IMR-90 (cell line): ENCODE measurements around the gene IQSEC3. TPM values are rescaled to one million over a fixed set of nuclear protein-coding genes. Genes with fewer than 3 reads are reported as not detected.
A peak's percentile ranks its signal among the peaks of the same experiment; 100 is the strongest.
"Not testable (repeated sequence)": the region's sequence is repeated elsewhere in the genome, so short reads cannot be mapped to it uniquely, and the experiment has no call there.

Experiments used
- ATAC-seq: fragments of 200-7000 bp; cut with Tn5 transposase; 2 replicates; pipeline ENCODE4 v1.9.1; 2020; ENCODE audit warnings: low read depth, mild to moderate bottlenecking, moderate library complexity
- BruUV-seq: library from RNA; stranded (reverse); fragments of 400-500 nt; replicated peaks from 2 replicates; lab custom pipeline; 2021; lab: Mats Ljungman, UMichigan
- CTCF ChIA-PET: fragments of 300-600 bp; formaldehyde crosslinking; extraction: SDS; loops from one replicate; lab custom pipeline; 2021; ENCODE audit warnings: antibody characterized with exemption; lab: Yijun Ruan, JAX
- POLR2A ChIA-PET: fragments of 300-600 bp; sonication (Branson Sonifier 250); formaldehyde crosslinking; loops from one replicate; lab custom pipeline; 2022; ENCODE audit warnings: antibody characterized with exemption; ENCODE audit not compliant: unreplicated experiment; lab: Charles Lee
- DNase-seq: peaks from one replicate; pipeline ENCODE4 v3.0.0; 2013
- H2AFZ ChIP-seq: replicated peaks from 2 replicates; pipeline ENCODE3; 2013; ENCODE audit warnings: low read length, mild to moderate bottlenecking; ENCODE audit not compliant: poor library complexity
- H2AK5ac ChIP-seq: 2 replicates; pipeline ENCODE4 v1.6.1; 2013; ENCODE audit warnings: low read depth, low read length, inconsistent platforms
- H2AK9ac ChIP-seq: replicated peaks from 2 replicates; pipeline ENCODE3; 2013; ENCODE audit warnings: mild to moderate bottlenecking, low read depth, low read length, moderate library complexity; ENCODE audit not compliant: poor library complexity
- H2BK120ac ChIP-seq: 2 replicates; pipeline ENCODE4 v1.6.1; 2013; ENCODE audit warnings: low read depth, low read length, inconsistent platforms
- H2BK15ac ChIP-seq: 3 replicates; pipeline ENCODE4 v1.6.1; 2013; ENCODE audit warnings: low read depth, low read length, inconsistent platforms
- H2BK20ac ChIP-seq: 2 replicates; pipeline ENCODE4 v1.6.1; 2013; ENCODE audit warnings: low read depth, mild to moderate bottlenecking, inconsistent platforms, low read length, moderate library complexity
- H2BK5ac ChIP-seq: 2 replicates; pipeline ENCODE4 v1.6.1; 2013; ENCODE audit warnings: mild to moderate bottlenecking, low read depth, low read length, inconsistent platforms; ENCODE audit not compliant: poor library complexity, severe bottlenecking
- H3K14ac ChIP-seq: replicated peaks from 2 replicates; pipeline ENCODE4 v1.6.1; 2013; ENCODE audit warnings: low read depth, low read length, inconsistent platforms
- H3K18ac ChIP-seq: 2 replicates; pipeline ENCODE4 v1.6.1; 2013; ENCODE audit warnings: low read depth, low read length, control low read depth
- H3K23ac ChIP-seq: 2 replicates; pipeline ENCODE4 v1.6.1; 2013; ENCODE audit warnings: low read depth, low read length, inconsistent platforms
- H3K27ac ChIP-seq: 2 replicates; pipeline ENCODE4 v1.5.1; 2013; ENCODE audit warnings: mild to moderate bottlenecking, control low read depth, low read length; ENCODE audit not compliant: insufficient read depth
- H3K27me3 ChIP-seq: 2 replicates; pipeline ENCODE4 v1.6.1; 2013; ENCODE audit warnings: low read length; ENCODE audit not compliant: control insufficient read depth, insufficient read depth
- H3K36me3 ChIP-seq: 2 replicates; pipeline ENCODE4 v1.6.1; 2013; ENCODE audit warnings: low read length, mixed read lengths; ENCODE audit not compliant: control insufficient read depth, insufficient read depth
- H3K4ac ChIP-seq: 2 replicates; pipeline ENCODE4 v1.6.1; 2013; ENCODE audit warnings: low read depth, low read length, inconsistent platforms
- H3K4me1 ChIP-seq: 2 replicates; pipeline ENCODE4 v1.6.1; 2013; ENCODE audit warnings: low read length, mixed read lengths; ENCODE audit not compliant: control insufficient read depth, insufficient read depth
- H3K4me2 ChIP-seq: 2 replicates; pipeline ENCODE4 v1.6.1; 2013; ENCODE audit warnings: low read depth, mild to moderate bottlenecking, control low read depth, low read length, moderate library complexity
- H3K4me3 ChIP-seq: 2 replicates; pipeline ENCODE4 v1.5.1; 2013; ENCODE audit warnings: low read depth, mild to moderate bottlenecking, control low read depth, low read length, moderate library complexity; ENCODE audit not compliant: insufficient read depth
- H3K56ac ChIP-seq: 2 replicates; pipeline ENCODE4 v1.6.1; 2013; ENCODE audit warnings: low read length, inconsistent platforms; ENCODE audit not compliant: insufficient read depth; ENCODE audit errors: extremely low read depth
- H3K79me1 ChIP-seq, 2 experiments: 2 replicates each; pipeline ENCODE4 v1.6.1; 2013; ENCODE audit warnings: low read length in 2 of 2, inconsistent platforms in 1 of 2, low read depth in 1 of 2
- H3K9ac ChIP-seq: 2 replicates; pipeline ENCODE4 v1.6.1; 2013; ENCODE audit warnings: low read depth, low read length, control low read depth
- H3K9me1 ChIP-seq: 2 replicates; pipeline ENCODE4 v1.6.1; 2013; ENCODE audit warnings: low read length, inconsistent platforms; ENCODE audit not compliant: insufficient read depth
- H3K9me3 ChIP-seq: 2 replicates; pipeline ENCODE4 v1.6.1; 2013; ENCODE audit warnings: low read length; ENCODE audit not compliant: control insufficient read depth, insufficient read depth
- H4K20me1 ChIP-seq: 2 replicates; pipeline ENCODE4 v1.6.1; 2013; ENCODE audit warnings: low read length, inconsistent platforms; ENCODE audit not compliant: insufficient read depth
- H4K5ac ChIP-seq: 2 replicates; pipeline ENCODE4 v1.6.1; 2013; ENCODE audit warnings: mild to moderate bottlenecking, low read depth, low read length, control low read depth
- H4K8ac ChIP-seq, 2 experiments: 2 replicates each; pipeline ENCODE4 v1.6.1; 2013; ENCODE audit warnings: low read depth in 2 of 2, low read length in 2 of 2, control low read depth in 1 of 2, inconsistent platforms in 1 of 2
- H4K91ac ChIP-seq: 2 replicates; pipeline ENCODE4 v1.6.1; 2013; ENCODE audit warnings: low read depth, low read length, inconsistent platforms; ENCODE audit not compliant: insufficient read depth
- WGBS, 2 experiments: methylation state at CpG; one replicate each; pipeline versions ENCODE4 v1.1.5 to v1.1.7; 2013; ENCODE audit warnings: missing lambda C conversion rate in 2 of 2; ENCODE audit not compliant: insufficient read length in 1 of 2; ENCODE audit errors: extremely low coverage in 2 of 2; 5-methylcytosine and 5-hydroxymethylcytosine counted together
- dilution Hi-C: fragments of 300-500 bp; cut with HindIII; formaldehyde crosslinking; loops from one replicate; pipeline ENCODE4 v1.14.3; 2018; ENCODE audit warnings: low sequenced_read_pairs; ENCODE audit not compliant: unreplicated experiment
- in situ Hi-C: fragments of 300-500 bp; cut with MboI; formaldehyde crosslinking; loops from 3 replicates; pipeline ENCODE4 v1.14.3; 2019; ENCODE audit warnings: low sequenced_read_pairs, inconsistent platforms, mixed read lengths
- intact Hi-C: fragments of 100-400 bp; cut with micrococcal nuclease; formaldehyde crosslinking; loops from 2 replicates; pipeline ENCODE4 v1.10.0; 2022
- polyA plus RNA-seq, 3 experiments: library from polyadenylated mRNA; depleted of rRNA; stranded (reverse); fragments of >200 nt; gene quantifications; 2 replicates each; pipeline ENCODE4 v1.2.3, GENCODE V29; 2012; ENCODE audit warnings: low replicate concordance in 1 of 3
- total RNA-seq: library from RNA; depleted of rRNA; stranded (reverse); fragments of >200 nt; gene quantifications from 2 replicates; pipeline ENCODE4 v1.2.3, GENCODE V29; 2012

The IQSEC3 gene
- total and polyA plus RNA-seq, 2 of the 4 experiments (the other 2 are of a cell fraction) = 0.10 TPM; not detected in 1

- H4K20me1 ChIP-seq, H2BK5ac ChIP-seq, ATAC-seq, H3K36me3 ChIP-seq, H4K8ac ChIP-seq, H3K18ac ChIP-seq, H3K4ac ChIP-seq, H3K14ac ChIP-seq, H4K5ac ChIP-seq, H3K9me3 ChIP-seq, DNase-seq, H3K4me2 ChIP-seq, H3K79me1 ChIP-seq, H3K4me3 ChIP-seq, H3K4me1 ChIP-seq, H3K56ac ChIP-seq, dilution Hi-C loops, H2AFZ ChIP-seq, H3K9ac ChIP-seq, intact Hi-C loops, H2BK120ac ChIP-seq, H2AK9ac ChIP-seq, H2BK15ac ChIP-seq, CTCF ChIA-PET, BruUV-seq, H2AK5ac ChIP-seq, H4K91ac ChIP-seq, POLR2A ChIA-PET, H3K23ac ChIP-seq, in situ Hi-C loops, H3K9me1 ChIP-seq, H2BK20ac ChIP-seq, H3K27ac ChIP-seq: not testable (repeated sequence)
- 100% methylated on average over 2 of the region's 8 CpGs; no CpG with 5 or more reads in 1 of the 2 experiments for WGBS, 2 experiments
- peaks cover 29% of the 10 kb centered on the region for H3K27me3 ChIP-seq
These were observed 10.0 kb downstream of the IQSEC3 start for GRCh38 chr12:76551-76950.

- H3K9ac ChIP-seq, H3K14ac ChIP-seq, H3K36me3 ChIP-seq, H3K4me2 ChIP-seq, H3K27ac ChIP-seq, intact Hi-C loops, dilution Hi-C loops, H3K4me1 ChIP-seq, POLR2A ChIA-PET, H4K91ac ChIP-seq, H3K4ac ChIP-seq, H2BK120ac ChIP-seq, H2BK20ac ChIP-seq, in situ Hi-C loops, H2AK5ac ChIP-seq, CTCF ChIA-PET, H3K56ac ChIP-seq, H2AK9ac ChIP-seq, H3K18ac ChIP-seq, H3K9me3 ChIP-seq, H4K8ac ChIP-seq, H3K23ac ChIP-seq, BruUV-seq, H2AFZ ChIP-seq, H4K5ac ChIP-seq, H3K4me3 ChIP-seq, DNase-seq, H3K79me1 ChIP-seq, H4K20me1 ChIP-seq, H3K9me1 ChIP-seq, H2BK15ac ChIP-seq, H2BK5ac ChIP-seq: not testable (repeated sequence)
- peaks cover 29% of the 10 kb centered on the region for H3K27me3 ChIP-seq
- WGBS, 2 experiments = 59% methylated on average over 4 of the region's 26 CpGs; no CpG with 5 or more reads in 1 of the 2 experiments
- 0 out of 2 replicates have a peak, but pooled peaks have one; percentile 4 for ATAC-seq
These were observed 10.6 kb downstream of the IQSEC3 start for GRCh38 chr12:77101-77719.
